Neuronal stem cell (in vitro differentiated cells): Measurements from ENCODE around the gene MIF. TPM values are rescaled to one million over a fixed set of nuclear protein-coding genes. Genes with fewer than 3 reads are reported as not detected.
"Not testable (repeated sequence)": the region's sequence is repeated elsewhere in the genome, so short reads cannot be mapped to it uniquely, and the experiment has no call there.

ENCODE experiments used
- DNase-seq: peaks from one replicate; pipeline ENCODE4 v3.0.0-alpha.2; 2013; ENCODE audit warnings: low spot score
- H2AFZ ChIP-seq: one replicate; pipeline ENCODE4 v1.6.1; 2013; ENCODE audit warnings: mild to moderate bottlenecking, low read length, inconsistent platforms
- H2AK5ac ChIP-seq: 2 replicates; pipeline ENCODE4 v1.6.1; 2013; ENCODE audit warnings: low read depth, mild to moderate bottlenecking, inconsistent platforms, low read length, moderate library complexity, mixed read lengths
- H2BK120ac ChIP-seq: 2 replicates; pipeline ENCODE4 v1.6.1; 2013; ENCODE audit warnings: low read depth, mild to moderate bottlenecking, inconsistent platforms, low read length, moderate library complexity, mixed read lengths
- H2BK12ac ChIP-seq: one replicate; pipeline ENCODE4 v1.6.1; 2013; ENCODE audit warnings: low read length, inconsistent platforms
- H2BK15ac ChIP-seq: 2 replicates; pipeline ENCODE4 v1.6.1; 2013; ENCODE audit warnings: mild to moderate bottlenecking, low read length, inconsistent platforms, mixed read lengths
- H2BK5ac ChIP-seq: one replicate; pipeline ENCODE4 v1.6.1; 2013; ENCODE audit warnings: inconsistent platforms, mild to moderate bottlenecking, low read length, moderate library complexity
- H3K14ac ChIP-seq: one replicate; pipeline ENCODE4 v1.6.1; 2013; ENCODE audit warnings: low read length, inconsistent platforms
- H3K18ac ChIP-seq: 2 replicates; pipeline ENCODE4 v1.6.1; 2013; ENCODE audit warnings: low read length, inconsistent platforms
- H3K23ac ChIP-seq: 2 replicates; pipeline ENCODE4 v1.6.1; 2013; ENCODE audit warnings: low read depth, mild to moderate bottlenecking, mixed read lengths, low read length, inconsistent platforms; ENCODE audit not compliant: poor library complexity
- H3K27ac ChIP-seq: replicated peaks from 3 replicates; pipeline ENCODE4 v1.5.1; 2013; ENCODE audit warnings: low read length, inconsistent platforms
- H3K27me3 ChIP-seq, 3 experiments: 2 replicates each; pipeline ENCODE4 v1.6.1; 2013; ENCODE audit warnings: low read length in 3 of 3, mild to moderate bottlenecking in 2 of 3, inconsistent platforms in 1 of 3, low read depth in 1 of 3, mixed read lengths in 1 of 3, moderate library complexity in 1 of 3; ENCODE audit not compliant: control insufficient read depth in 3 of 3, insufficient read depth in 3 of 3
- H3K36me3 ChIP-seq, 2 donors: replicated peaks in 1 of 2; 2 replicates each; pipeline ENCODE4 v1.6.1; 2013; ENCODE audit warnings: low read length in 2 of 2; ENCODE audit not compliant: control insufficient read depth in 2 of 2, insufficient read depth in 2 of 2
- H3K4ac ChIP-seq: 2 replicates; pipeline ENCODE4 v1.6.1; 2013; ENCODE audit warnings: inconsistent platforms, mild to moderate bottlenecking, low read length, moderate library complexity
- H3K4me1 ChIP-seq, 2 donors: 1 replicate in 1 of 2; 2 replicates in 1 of 2; pipeline ENCODE4 v1.6.1; 2013; ENCODE audit warnings: low read length in 2 of 2, low read depth in 1 of 2; ENCODE audit not compliant: control insufficient read depth in 2 of 2, insufficient read depth in 1 of 2
- H3K4me2 ChIP-seq: one replicate; pipeline ENCODE4 v1.6.1; 2013; ENCODE audit warnings: mild to moderate bottlenecking, low read length, inconsistent platforms; ENCODE audit not compliant: insufficient read depth, poor library complexity, severe bottlenecking
- H3K4me3 ChIP-seq, 2 donors: 2 replicates each; pipeline ENCODE4 v1.5.1; 2013; ENCODE audit warnings: low read length in 2 of 2, mild to moderate bottlenecking in 2 of 2, inconsistent platforms in 1 of 2, moderate library complexity in 1 of 2
- H3K79me1 ChIP-seq: one replicate; pipeline ENCODE4 v1.6.1; 2013; ENCODE audit warnings: low read depth, mild to moderate bottlenecking, inconsistent platforms, low read length, moderate library complexity
- H3K9ac ChIP-seq: one replicate; pipeline ENCODE4 v1.6.1; 2013; ENCODE audit warnings: mild to moderate bottlenecking, low read depth, low read length, inconsistent platforms; ENCODE audit not compliant: poor library complexity
- H3K9me3 ChIP-seq, 2 donors: replicated peaks in 1 of 2; 2 replicates each; pipeline versions ENCODE3 to v1.6.1; 2013; ENCODE audit warnings: low read length in 2 of 2, mild to moderate bottlenecking in 2 of 2, inconsistent platforms in 1 of 2, low read depth in 1 of 2, mixed read lengths in 1 of 2, moderate library complexity in 1 of 2; ENCODE audit not compliant: control insufficient read depth in 2 of 2, insufficient read depth in 1 of 2
- H4K8ac ChIP-seq: one replicate; pipeline ENCODE4 v1.6.1; 2013; ENCODE audit warnings: low read depth, mild to moderate bottlenecking, inconsistent platforms, low read length, moderate library complexity
- H4K91ac ChIP-seq: one replicate; pipeline ENCODE4 v1.6.1; 2013; ENCODE audit warnings: low read length, low read depth, mild to moderate bottlenecking, inconsistent platforms; ENCODE audit not compliant: poor library complexity
- WGBS, 2 donors: extraction: QIAGEN DNeasy Blood & Tissue Kit; methylation state at CpG; one replicate each; pipeline ENCODE4 v1.1.7; 2013; ENCODE audit warnings: missing lambda C conversion rate in 2 of 2, mixed read lengths in 1 of 2; ENCODE audit not compliant: insufficient read length in 2 of 2, insufficient replicate concordance in 1 of 2; ENCODE audit errors: extremely low coverage in 2 of 2; 5-methylcytosine and 5-hydroxymethylcytosine counted together
- small RNA-seq: library from polyadenylated mRNA; stranded (forward); fragments of <200 nt; extraction: miRNeasy Mini kit (QIAGEN cat#:217004); gene quantifications from one replicate; pipeline ENCODE3, GENCODE V24; 2013; ENCODE audit not compliant: insufficient read depth

MIF gene

DNA sequence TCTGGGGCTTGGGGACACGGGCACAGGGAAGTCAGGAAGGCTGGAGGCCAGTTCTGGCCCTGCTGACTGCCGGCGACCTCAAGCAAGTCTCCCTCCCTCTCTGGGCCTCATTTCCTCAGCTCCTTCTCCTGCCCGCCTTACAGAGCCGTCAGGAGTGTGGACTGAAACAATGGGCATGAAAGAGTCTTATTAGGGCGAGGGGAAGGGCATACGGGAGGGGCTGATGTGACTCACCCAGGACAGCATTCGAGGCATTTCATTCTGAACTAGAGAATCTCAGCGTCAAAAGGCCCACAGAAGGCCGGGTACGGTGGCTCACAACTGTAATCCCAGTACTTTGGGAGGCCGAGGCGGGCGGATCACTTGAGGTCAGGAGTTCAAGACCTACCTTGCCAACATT lies 46.0 kb downstream of the MIF start:
- H3K9ac ChIP-seq, H2BK15ac ChIP-seq, H3K4me3 ChIP-seq, H3K4ac ChIP-seq, H3K23ac ChIP-seq, H2BK120ac ChIP-seq, H3K4me2 ChIP-seq, H3K9me3 ChIP-seq, H3K27me3 ChIP-seq, H3K27ac ChIP-seq, H3K18ac ChIP-seq, H3K36me3 ChIP-seq, H4K8ac ChIP-seq, H4K91ac ChIP-seq, H2BK12ac ChIP-seq, DNase-seq, H2AFZ ChIP-seq, H3K4me1 ChIP-seq, H2AK5ac ChIP-seq, H3K79me1 ChIP-seq, H2BK5ac ChIP-seq, H3K14ac ChIP-seq: not testable (repeated sequence)
- WGBS, 2 donors = no CpG with 5 or more reads among the region's 14 CpGs

Small RNAs within 50 kb of the gene (small RNA-seq; reads per million reads assigned to genes)
- not detected for gene RN7SL268P
